Stimulated activated CD4-positive, alpha-beta T cell treated with anti-CD3 and anti-CD28 coated beads, TNF-alpha, amount 100 ng/mL, for 4 hours (primary cell): ENCODE measurements around the gene ZNF385B.
"Not testable (repeated sequence)": the region's sequence is repeated elsewhere in the genome, so short reads cannot be mapped to it uniquely, and the experiment has no call there.

Source experiments
- DNase-seq, 3 experiments: peaks; one replicate each; pipeline ENCODE4 v3.0.0-alpha.2; 2020; ENCODE audit warnings: low read depth in 3 of 3

Gene ZNF385B

GRCh38 chr2:179861416-179862067 lies at the start of gene ZNF385B:
Gene ZNF385B (minus strand): TSS chr2:179861612.
- no peak for DNase-seq

DNA sequence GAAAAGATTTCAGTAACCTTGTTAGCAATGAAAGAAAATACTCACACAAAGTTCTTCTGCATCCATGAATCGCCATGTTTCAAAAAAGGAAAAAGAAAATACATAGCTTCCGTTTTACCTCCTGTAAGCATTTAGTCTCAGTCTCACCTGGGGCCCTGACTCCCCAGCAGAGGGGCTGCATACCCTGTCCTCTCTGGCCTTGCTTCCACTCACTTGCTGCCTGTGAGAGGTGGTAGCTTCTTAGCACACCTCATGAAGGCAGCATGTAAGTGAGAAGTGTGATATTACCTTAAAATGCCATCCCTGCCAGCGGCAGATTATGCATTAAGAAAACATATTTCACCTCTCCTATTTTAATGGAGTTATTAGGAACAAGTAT lies 49.3 kb upstream of the ZNF385B start:
- no peak for DNase-seq

DNA sequence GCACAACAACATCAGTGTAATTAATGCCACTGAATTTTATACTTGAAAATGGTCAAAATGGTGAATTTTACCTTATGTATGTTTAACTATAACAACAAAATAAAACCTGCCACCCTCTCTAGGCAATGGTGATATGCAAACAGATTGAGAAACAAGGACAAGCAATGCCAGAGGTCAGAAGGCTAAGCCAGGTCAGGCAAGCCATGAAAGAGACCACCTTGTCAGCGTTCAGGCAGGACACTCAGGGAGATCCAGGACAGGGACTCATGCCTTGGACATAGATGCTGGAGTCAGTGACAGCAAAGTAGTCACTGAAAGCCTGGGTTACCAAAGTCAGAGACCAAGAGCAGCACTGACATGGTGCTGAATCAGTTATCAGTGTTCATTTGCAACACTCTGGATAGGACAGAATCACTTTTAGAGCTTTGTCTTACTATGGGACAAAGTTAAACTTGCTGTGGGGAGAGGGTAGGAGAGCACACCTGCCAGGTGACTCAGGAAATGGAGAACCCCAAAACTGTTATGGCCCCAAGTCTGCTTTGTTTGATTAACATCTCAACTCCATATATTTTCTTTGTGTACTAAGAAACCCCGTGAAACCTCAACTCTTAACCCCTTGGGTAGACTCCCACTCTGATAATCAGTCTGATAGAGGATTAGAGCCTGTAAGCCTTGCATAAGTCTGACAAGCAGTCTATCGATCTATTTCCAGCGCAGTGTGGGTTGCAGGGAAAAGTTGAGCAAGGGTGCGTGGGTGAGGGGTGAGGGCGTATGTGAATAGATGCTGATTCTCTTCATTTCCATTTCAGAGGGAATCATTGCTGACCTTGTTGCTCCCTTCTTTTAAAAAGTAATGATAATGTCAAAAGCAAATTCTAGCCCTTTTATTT lies 48.7 kb upstream of the ZNF385B start:
- no peak for DNase-seq

- DNase-seq = no peak
Observed at GRCh38 chr2:179900655-179901054, 39.2 kb upstream of the ZNF385B start.

DNA sequence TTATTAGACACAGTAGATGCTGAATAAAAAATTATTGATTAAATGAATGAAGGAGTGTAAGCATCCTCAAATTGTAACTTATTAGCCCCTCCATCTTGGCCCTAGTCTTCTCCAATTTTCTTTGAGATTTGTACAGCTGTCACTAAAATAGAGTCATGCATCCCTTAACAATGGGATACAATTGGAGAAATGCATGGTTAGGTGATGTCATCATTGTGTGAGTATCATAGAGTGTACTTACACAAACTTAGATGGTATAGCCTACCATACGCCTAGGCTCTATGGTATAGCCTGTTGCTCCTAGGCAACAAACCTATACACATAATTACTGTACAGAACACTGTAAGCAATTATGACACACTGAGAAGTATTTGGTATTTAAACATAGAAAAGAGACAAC lies 38.3 kb upstream of the ZNF385B start:
- DNase-seq = no peak

DNA sequence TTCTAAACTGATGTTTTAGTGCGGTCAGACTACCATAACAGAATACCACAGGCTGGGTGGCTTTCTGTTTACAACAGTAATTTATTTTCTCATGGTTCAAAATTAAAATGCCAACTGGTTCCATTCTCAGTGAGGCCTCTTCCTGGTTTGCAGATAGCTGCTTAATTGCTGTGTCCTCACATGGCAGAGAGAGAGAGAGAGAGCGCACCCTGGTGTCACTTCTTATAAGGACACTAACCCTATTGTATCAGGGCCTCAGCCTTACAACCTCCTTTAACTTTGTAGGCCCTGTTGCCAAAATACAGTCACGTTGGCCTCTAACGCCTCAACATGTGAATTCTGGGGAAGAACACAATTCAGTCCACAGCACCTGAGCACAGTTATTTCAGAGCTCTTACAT lies 37.5 kb upstream of the ZNF385B start:
- DNase-seq = no peak

GRCh38 chr2:179893616-179894015 lies 32.2 kb upstream of the ZNF385B start:
- DNase-seq = no peak

- no peak for DNase-seq
Observed at GRCh38 chr2:179891237-179891636, 29.8 kb upstream of the ZNF385B start.

- no peak for DNase-seq
Observed at GRCh38 chr2:179890666-179891065, 29.3 kb upstream of the ZNF385B start.

DNA sequence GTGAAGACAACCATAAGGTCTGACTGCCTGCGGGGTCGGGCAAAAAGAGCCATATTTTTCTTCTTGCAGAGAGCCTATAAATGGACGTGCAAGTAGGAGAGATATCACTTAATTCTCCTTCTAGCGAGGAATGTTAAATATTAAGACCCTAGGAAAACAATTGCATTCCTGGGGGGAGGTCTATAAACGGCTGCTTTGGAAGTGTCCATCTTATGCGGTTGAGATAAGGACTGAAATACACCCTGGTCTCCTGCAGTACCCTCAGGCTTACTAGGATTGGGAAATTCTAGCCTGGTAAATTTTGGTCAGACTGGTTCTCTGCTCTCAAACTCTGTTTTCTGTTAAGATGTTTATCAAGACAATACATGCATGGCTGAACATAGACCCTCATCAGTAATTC lies 27.2 kb upstream of the ZNF385B start:
- DNase-seq = not testable (repeated sequence)

- DNase-seq = no peak
Observed at GRCh38 chr2:179884193-179884592, 22.8 kb upstream of the ZNF385B start.

- no peak for DNase-seq
Observed at GRCh38 chr2:179882851-179883806, 21.7 kb upstream of the ZNF385B start.

- no peak for DNase-seq
Observed at GRCh38 chr2:179877601-179878364, 16.4 kb upstream of the ZNF385B start.

DNA sequence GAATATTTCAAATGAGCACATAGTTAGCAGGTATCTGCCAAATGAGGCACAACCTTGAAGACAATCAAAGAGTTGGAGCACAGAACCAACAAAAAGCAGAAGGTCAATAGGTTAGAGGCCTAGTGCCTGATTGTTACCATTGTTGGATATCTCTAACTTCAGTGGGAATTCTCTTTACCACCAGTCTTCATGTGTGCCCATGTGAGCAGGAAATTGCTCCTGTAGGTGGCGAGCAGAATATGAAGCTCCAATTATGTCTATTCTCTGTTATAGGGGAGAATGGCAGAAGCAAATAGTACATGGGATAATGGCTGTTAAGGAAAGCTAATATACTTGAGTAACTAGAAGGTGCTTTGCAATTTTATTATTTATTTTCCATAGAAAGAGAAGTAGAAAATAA lies 14.9 kb upstream of the ZNF385B start:
- DNase-seq = no peak

- DNase-seq = no peak
Observed at GRCh38 chr2:179875864-179876263, 14.5 kb upstream of the ZNF385B start.

- DNase-seq = no peak
Observed at GRCh38 chr2:179862898-179863458, 1.6 kb upstream of the ZNF385B start.

GRCh38 chr2:179861027-179861415 lies 391 bp downstream of the ZNF385B start:
- DNase-seq = no peak

- DNase-seq = no peak
Observed at GRCh38 chr2:179860255-179861026, 971 bp downstream of the ZNF385B start.

GRCh38 chr2:179859523-179859922 lies 1.9 kb downstream of the ZNF385B start:
- DNase-seq = no peak

GRCh38 chr2:179857236-179857635 lies 4.2 kb downstream of the ZNF385B start:
- DNase-seq = no peak
